HepG2 (cell line): ENCODE measurements around the gene ZBTB26. TPM values are rescaled to one million over a fixed set of nuclear protein-coding genes. Genes with fewer than 3 reads are reported as not detected.

Source experiments
- AKAP8 ChIP-seq: sonication (generic); formaldehyde crosslinking; IDR thresholded peaks from 2 replicates; pipeline ENCODE4 v1.5.1; 2020; ENCODE audit warnings: mild to moderate bottlenecking, missing genetic modification reagents
- ARNT2 ChIP-seq: sonication (generic); formaldehyde crosslinking; IDR thresholded peaks from 2 replicates; pipeline ENCODE4 v1.8.0; 2022; ENCODE audit warnings: mild to moderate bottlenecking, low read depth, missing genetic modification reagents, moderate library complexity
- ERF ChIP-seq: IDR thresholded peaks from 2 replicates; pipeline ENCODE4 v1.6.1; 2018; ENCODE audit warnings: missing biosample characterization, missing genetic modification reagents
- GLI4 ChIP-seq: sonication (generic); formaldehyde crosslinking; IDR thresholded peaks from 2 replicates; pipeline ENCODE4 v1.5.1; 2020; ENCODE audit warnings: missing genetic modification reagents, mild to moderate bottlenecking, moderate library complexity, borderline replicate concordance
- HNF4G ChIP-seq, 2 experiments: sonication (generic) in 1 of 2; formaldehyde crosslinking in 1 of 2; IDR thresholded peaks; 2 replicates each; pipeline versions ENCODE4 v1.4.0 to v1.6.1; 2011 to 2020; ENCODE audit warnings: borderline replicate concordance in 2 of 2, low read depth in 2 of 2, mild to moderate bottlenecking in 2 of 2, low read length in 1 of 2, missing genetic modification reagents in 1 of 2, moderate library complexity in 1 of 2
- IKZF4 ChIP-seq: sonication (generic); formaldehyde crosslinking; IDR thresholded peaks from 2 replicates; pipeline ENCODE4 v1.5.1; 2020; ENCODE audit warnings: borderline replicate concordance, mild to moderate bottlenecking, low read depth, missing genetic modification reagents; ENCODE audit errors: not compliant biosample characterization
- KLF9 ChIP-seq: IDR thresholded peaks from 2 replicates; pipeline ENCODE4 v1.6.1; 2016; ENCODE audit warnings: low read depth
- NBN ChIP-seq: fragments of 450-650 bp; conservative IDR thresholded peaks from 2 replicates; pipeline ENCODE4 v1.6.1; 2017
- PRMT3 ChIP-seq: sonication (generic); formaldehyde crosslinking; IDR thresholded peaks from 2 replicates; pipeline ENCODE4 v1.8.1; 2022; ENCODE audit warnings: low read depth, mild to moderate bottlenecking, moderate library complexity, missing genetic modification reagents, borderline replicate concordance
- RAD51 ChIP-seq: fragments of 450-650 bp; IDR thresholded peaks from 2 replicates; pipeline ENCODE4 v1.6.1; 2016; ENCODE audit warnings: borderline replicate concordance
- RELA ChIP-seq: sonication (generic); formaldehyde crosslinking; IDR thresholded peaks from 2 replicates; pipeline ENCODE4 v1.4.0; 2020; ENCODE audit warnings: missing genetic modification reagents
- SNAPC5 ChIP-seq: sonication (generic); formaldehyde crosslinking; IDR thresholded peaks from 2 replicates; pipeline ENCODE4 v1.8.1; 2023; ENCODE audit warnings: mild to moderate bottlenecking, missing genetic modification reagents, borderline replicate concordance
- SOX13 ChIP-seq, 3 experiments: fragments of 450-650 bp in 1 of 3; sonication (generic) in 1 of 3; formaldehyde crosslinking in 1 of 3; IDR thresholded peaks in 2 of 3; conservative IDR thresholded peaks in 1 of 3; 2 replicates each; pipeline versions ENCODE4 v1.5.0 to v1.6.1; 2016 to 2020; ENCODE audit warnings: antibody characterized with exemption in 1 of 3, mild to moderate bottlenecking in 1 of 3, missing compliant biosample characterization in 1 of 3, missing genetic modification reagents in 1 of 3, moderate library complexity in 1 of 3
- SRF ChIP-seq: IDR thresholded peaks from 2 replicates; pipeline ENCODE4 v1.6.1; 2011; ENCODE audit warnings: mild to moderate bottlenecking, low read depth, low read length, moderate library complexity
- ZBTB10 ChIP-seq: sonication (generic); formaldehyde crosslinking; IDR thresholded peaks from 2 replicates; pipeline ENCODE4 v1.4.0; 2020; ENCODE audit warnings: missing genetic modification reagents, borderline replicate concordance
- ZBTB14 ChIP-seq: sonication (generic); formaldehyde crosslinking; IDR thresholded peaks from 2 replicates; pipeline ENCODE4 v1.4.0; 2020; ENCODE audit warnings: missing genetic modification reagents
- ZBTB21 ChIP-seq: sonication (generic); formaldehyde crosslinking; IDR thresholded peaks from 2 replicates; pipeline ENCODE4 v1.4.0; 2020; ENCODE audit warnings: missing genetic modification reagents
- ZBTB25 ChIP-seq: IDR thresholded peaks from 2 replicates; pipeline ENCODE4 v1.6.1; 2018; ENCODE audit warnings: missing genetic modification reagents
- ZFP36 ChIP-seq: fragments of 150-350 bp; IDR thresholded peaks from 2 replicates; pipeline ENCODE4 v1.6.1; 2018; ENCODE audit warnings: borderline replicate concordance, low read length, low read depth; ENCODE audit not compliant: partially characterized antibody
- ZNF383 ChIP-seq: sonication (generic); formaldehyde crosslinking; IDR thresholded peaks from 2 replicates; pipeline ENCODE4 v1.4.0; 2020; ENCODE audit warnings: missing genetic modification reagents, mild to moderate bottlenecking, borderline replicate concordance
- polyA plus RNA-seq, 8 experiments: library from polyadenylated mRNA; depleted of rRNA in 3 of 8; stranded (reverse) in 7 of 8; unstranded in 1 of 8; fragments of >200 nt; fragmentation: Illumina TruSeq in 4 of 8; extraction: Trizol in 4 of 8; gene quantifications; 2 replicates each; pipeline versions ENCODE4 v1.2.1 to v1.2.3, GENCODE V29; 2011 to 2016; ENCODE audit warnings: low read depth in 4 of 8, missing spikeins in 1 of 8, mixed read lengths in 1 of 8; ENCODE audit not compliant: insufficient read depth in 1 of 8
- total RNA-seq, 5 experiments: library from RNA; depleted of rRNA; stranded (reverse); fragments of >200 nt; fragmentation: Illumina TruSeq; extraction: Trizol; gene quantifications; 2 replicates each; pipeline ENCODE4 v1.2.3, GENCODE V29; 2016; ENCODE audit warnings: low read depth in 1 of 5

Gene ZBTB26
- total and polyA plus RNA-seq, 2 of the 13 experiments (the other 11 are each of a cell fraction or from before 2014, with no cell fraction given), result 4.5 to 8.6 TPM

GRCh38 chr9:122931226-122932121 is at the start of gene ZBTB26 (continued):
- TF ChIP-seq ZNF383 (CRISPR knock-in tag), result no peak
- no peak for TF ChIP-seq PRMT3 (CRISPR knock-in tag)
- peak; percentile 81 for TF ChIP-seq ERF (CRISPR knock-in tag)
- TF ChIP-seq RELA (CRISPR knock-in tag), result peak; percentile 87; the same call in 1 of the 2 replicates
- peak; percentile 98 for TF ChIP-seq KLF9
- no peak; the same call in 1 of the 2 replicates for TF ChIP-seq SOX13 (IDR thresholded peaks at IDR 0.05)
- TF ChIP-seq SOX13 (CRISPR knock-in tag; conservative IDR thresholded peaks at IDR 0.05 in 1 of 2, IDR thresholded peaks at IDR 0.05 in 1 of 2), result no peak; a peak in 1 of 4 replicates
- peak; percentile 17 for TF ChIP-seq IKZF4 (CRISPR knock-in tag)
- TF ChIP-seq RAD51, result no peak
- no peak for TF ChIP-seq ZBTB14 (CRISPR knock-in tag)
- TF ChIP-seq ZFP36, result no peak
- 0 out of 2 replicates have a peak, but pooled peaks have one; percentile 26 for TF ChIP-seq AKAP8 (CRISPR knock-in tag)
- TF ChIP-seq ZBTB10 (CRISPR knock-in tag), result peak; percentile 60; the same call in 1 of the 2 replicates
- peak; percentile 59; the same call in 1 of the 2 replicates for TF ChIP-seq SRF
- peak; percentile 42; the same call in 1 of the 2 replicates for TF ChIP-seq SNAPC5 (CRISPR knock-in tag)
- TF ChIP-seq HNF4G (IDR thresholded peaks at IDR 0.05; ENCODE audit: borderline replicate concordance, low read depth, low read length), result peak; percentile 24; the same call in 1 of the 2 replicates
- TF ChIP-seq HNF4G (CRISPR knock-in tag; IDR thresholded peaks at IDR 0.05; ENCODE audit: borderline replicate concordance, low read depth), result peak; percentile 31; the same call in 1 of the 2 replicates
- TF ChIP-seq NBN, result no peak
- TF ChIP-seq GLI4 (CRISPR knock-in tag), result no peak
- TF ChIP-seq ZBTB25 (CRISPR knock-in tag), result peak; percentile 69; the same call in 1 of the 2 replicates
- TF ChIP-seq ARNT2 (CRISPR knock-in tag), result no peak
- no peak for TF ChIP-seq ZBTB21 (CRISPR knock-in tag)
